GM21526 (cell line): ENCODE results near the gene TBC1D30.
"Not testable (repeated sequence)": the region's sequence is repeated elsewhere in the genome, so short reads cannot be mapped to it uniquely, and the experiment has no call there.

Experiments used
- ATAC-seq: cut with Tn5 transposase; IDR thresholded peaks from one replicate; pipeline ENCODE4 v1.9.1; 2021; ENCODE audit warnings: moderate library complexity; ENCODE audit not compliant: unreplicated experiment, low FRiP score

TBC1D30 gene, protein sequence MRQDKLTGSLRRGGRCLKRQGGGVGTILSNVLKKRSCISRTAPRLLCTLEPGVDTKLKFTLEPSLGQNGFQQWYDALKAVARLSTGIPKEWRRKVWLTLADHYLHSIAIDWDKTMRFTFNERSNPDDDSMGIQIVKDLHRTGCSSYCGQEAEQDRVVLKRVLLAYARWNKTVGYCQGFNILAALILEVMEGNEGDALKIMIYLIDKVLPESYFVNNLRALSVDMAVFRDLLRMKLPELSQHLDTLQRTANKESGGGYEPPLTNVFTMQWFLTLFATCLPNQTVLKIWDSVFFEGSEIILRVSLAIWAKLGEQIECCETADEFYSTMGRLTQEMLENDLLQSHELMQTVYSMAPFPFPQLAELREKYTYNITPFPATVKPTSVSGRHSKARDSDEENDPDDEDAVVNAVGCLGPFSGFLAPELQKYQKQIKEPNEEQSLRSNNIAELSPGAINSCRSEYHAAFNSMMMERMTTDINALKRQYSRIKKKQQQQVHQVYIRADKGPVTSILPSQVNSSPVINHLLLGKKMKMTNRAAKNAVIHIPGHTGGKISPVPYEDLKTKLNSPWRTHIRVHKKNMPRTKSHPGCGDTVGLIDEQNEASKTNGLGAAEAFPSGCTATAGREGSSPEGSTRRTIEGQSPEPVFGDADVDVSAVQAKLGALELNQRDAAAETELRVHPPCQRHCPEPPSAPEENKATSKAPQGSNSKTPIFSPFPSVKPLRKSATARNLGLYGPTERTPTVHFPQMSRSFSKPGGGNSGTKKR

GRCh38 chr12:64824500-64825142 lies at the start of gene TBC1D30:
Gene TBC1D30 (plus strand): TSS chr12:64824647. CDS start chr12:64824880, 233 bp downstream.
- peak; percentile 45 for ATAC-seq

DNA sequence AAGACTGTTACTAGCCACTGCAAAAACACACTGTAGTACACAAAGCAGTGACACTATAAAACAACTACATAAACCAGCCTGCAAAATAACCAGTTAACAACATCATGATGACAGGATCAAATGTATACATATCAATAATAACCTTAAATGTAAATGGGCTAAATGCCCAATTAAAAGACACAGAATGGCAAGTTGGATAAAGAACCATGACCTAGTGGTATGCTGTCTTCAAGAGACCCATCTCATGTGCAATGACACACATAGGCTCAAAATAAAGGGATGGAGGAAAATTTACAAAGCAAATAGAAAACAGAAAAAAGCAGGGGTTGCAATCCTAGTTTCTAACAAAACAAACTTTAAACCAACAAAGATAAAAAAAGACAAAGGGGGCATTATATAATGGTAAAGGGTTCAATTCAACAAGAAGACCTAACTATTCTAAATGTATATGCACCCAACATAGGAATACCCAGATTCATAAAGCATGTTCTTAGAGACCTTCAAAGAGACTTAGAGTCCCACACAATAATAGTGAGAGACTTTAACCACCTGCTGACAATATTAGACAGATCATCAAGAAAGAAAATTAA lies 49.2 kb upstream of the TBC1D30 start:
- not testable (repeated sequence) for ATAC-seq

GRCh38 chr12:64779354-64779974 lies 45.0 kb upstream of the TBC1D30 start:
- no peak for ATAC-seq

DNA sequence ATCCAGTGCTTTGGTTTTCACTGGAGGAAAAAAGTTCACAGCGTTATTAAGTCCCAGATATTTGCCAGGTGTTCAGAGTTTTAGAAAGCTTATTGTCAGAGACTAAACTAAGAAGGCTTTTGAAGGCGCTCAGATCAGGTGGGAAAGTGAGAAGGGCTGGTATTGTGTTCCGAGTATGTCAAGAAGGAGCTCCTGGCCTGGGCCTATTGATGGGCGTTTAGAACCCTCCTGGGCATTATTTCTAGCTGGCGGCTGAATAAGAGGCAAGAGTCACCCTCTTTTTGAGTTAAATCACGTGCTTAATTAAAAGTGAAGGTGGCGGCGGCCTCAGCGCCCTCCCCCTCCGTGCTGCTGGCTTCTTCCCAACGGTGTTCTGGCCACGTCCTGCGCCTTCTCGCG lies 44.3 kb upstream of the TBC1D30 start:
- ATAC-seq: no peak

DNA sequence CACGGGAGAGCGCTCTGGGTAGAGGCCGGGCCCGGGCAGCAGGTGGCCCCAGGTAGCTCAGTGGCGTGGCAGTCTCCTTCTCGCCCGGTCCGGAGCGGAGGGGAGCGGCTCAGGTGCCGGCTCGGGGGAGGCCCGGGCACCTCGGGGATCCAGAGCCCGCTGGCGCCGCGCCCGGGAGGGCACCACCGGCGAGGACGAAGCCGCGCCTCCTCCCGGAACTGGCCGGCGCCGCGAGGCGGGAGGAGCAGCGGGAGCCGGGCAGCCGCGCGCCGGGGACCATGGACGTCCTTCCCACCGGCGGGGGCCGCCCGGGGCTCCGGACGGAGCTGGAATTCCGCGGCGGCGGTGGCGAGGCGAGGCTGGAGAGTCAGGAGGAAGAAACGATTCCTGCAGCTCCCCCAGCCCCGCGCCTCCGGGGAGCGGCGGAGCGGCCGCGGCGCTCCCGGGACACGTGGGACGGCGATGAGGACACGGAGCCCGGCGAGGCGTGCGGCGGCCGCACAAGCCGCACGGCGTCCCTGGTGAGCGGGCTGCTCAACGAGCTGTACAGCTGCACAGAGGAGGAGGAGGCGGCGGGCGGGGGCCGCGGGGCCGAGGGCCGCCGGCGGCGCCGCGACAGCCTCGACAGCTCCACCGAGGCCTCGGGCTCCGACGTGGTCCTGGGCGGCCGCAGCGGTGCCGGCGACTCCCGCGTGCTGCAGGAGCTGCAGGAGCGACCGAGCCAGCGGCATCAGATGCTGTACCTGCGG lies 43.7 kb upstream of the TBC1D30 start:
- no peak for ATAC-seq

- no peak for ATAC-seq
These were observed 42.9 kb upstream of the TBC1D30 start for GRCh38 chr12:64781280-64782190.

DNA sequence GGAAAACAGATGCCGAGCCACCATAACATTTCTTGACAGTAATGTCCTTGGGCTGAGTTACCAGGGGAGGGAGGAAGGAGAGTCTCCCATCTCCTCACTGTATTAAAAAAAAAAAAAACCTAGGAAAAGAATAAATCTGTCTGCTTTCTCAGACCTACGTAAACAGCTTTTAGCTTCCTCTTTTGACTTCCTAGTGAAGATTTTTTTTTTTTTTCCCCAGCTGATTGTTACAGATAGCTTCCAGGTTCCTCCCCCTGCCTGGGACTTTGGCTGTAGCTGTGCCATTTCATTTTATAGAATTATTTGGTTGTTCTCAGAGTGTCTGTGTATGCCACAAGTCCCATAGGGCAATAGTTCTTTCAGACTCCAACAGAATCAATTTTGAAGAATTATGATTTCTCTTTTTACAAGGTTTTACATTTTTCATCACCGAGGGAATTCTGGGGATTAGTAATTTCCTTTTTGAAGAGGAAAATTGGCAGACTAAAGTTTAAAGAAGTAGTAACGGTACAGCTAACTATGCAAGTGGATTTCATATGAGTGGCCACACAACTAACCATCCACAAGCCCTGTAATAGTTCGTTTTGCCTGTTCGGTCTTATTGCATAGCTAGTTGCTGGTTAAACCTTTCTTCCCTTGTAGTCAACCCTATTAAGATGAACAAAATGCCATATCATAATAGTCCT lies 42.1 kb upstream of the TBC1D30 start:
- ATAC-seq: no peak

- no peak for ATAC-seq
These were observed 38.6 kb upstream of the TBC1D30 start for GRCh38 chr12:64785838-64786237.

DNA sequence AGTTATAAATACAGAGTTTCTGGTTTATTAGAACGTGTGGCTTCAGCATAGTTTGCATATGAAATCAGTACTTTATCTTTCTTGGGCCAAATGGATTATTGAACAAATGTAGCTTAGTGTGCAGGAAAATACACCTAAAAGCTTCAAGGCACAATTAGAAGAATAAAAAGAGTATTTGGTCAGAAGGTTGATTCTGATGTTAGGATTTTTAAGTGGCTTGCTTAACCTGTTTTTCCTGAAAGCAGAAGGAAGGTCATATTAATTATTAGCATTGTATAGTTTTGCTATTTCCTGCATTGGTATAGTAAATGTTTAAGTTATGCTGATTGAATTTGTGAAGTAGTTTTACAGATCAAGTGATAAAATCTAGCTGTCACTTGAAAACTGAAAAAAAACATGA lies 34.3 kb upstream of the TBC1D30 start:
- no peak for ATAC-seq

- no peak for ATAC-seq
These were observed 33.4 kb upstream of the TBC1D30 start for GRCh38 chr12:64791036-64791435.

- no peak for ATAC-seq
These were observed 32.3 kb upstream of the TBC1D30 start for GRCh38 chr12:64792128-64792527.

DNA sequence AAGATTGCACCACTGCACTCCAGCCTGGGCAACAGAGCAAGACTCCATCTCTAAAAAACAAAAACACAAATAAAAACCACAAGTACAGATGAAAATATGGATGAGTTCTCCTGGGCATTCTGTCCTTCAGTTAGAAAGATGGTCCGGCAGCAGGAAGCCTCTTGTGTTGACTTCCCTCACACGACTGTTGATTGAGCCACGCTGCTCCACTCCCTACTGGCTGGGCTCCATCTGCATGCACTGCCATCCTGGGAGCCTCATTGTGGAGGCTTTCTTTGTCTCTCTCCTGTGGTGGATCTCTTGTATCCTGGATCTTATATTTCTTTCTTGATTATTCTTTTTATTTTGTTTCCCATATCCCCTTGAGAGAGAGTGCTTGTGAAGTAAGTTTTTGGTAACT lies 30.8 kb upstream of the TBC1D30 start:
- no peak for ATAC-seq

GRCh38 chr12:64794305-64794704 lies 30.1 kb upstream of the TBC1D30 start:
- ATAC-seq: no peak

GRCh38 chr12:64796205-64796845 lies 28.1 kb upstream of the TBC1D30 start:
- ATAC-seq: peak; percentile 71

- no peak for ATAC-seq
These were observed 27.3 kb upstream of the TBC1D30 start for GRCh38 chr12:64797156-64797555.

DNA sequence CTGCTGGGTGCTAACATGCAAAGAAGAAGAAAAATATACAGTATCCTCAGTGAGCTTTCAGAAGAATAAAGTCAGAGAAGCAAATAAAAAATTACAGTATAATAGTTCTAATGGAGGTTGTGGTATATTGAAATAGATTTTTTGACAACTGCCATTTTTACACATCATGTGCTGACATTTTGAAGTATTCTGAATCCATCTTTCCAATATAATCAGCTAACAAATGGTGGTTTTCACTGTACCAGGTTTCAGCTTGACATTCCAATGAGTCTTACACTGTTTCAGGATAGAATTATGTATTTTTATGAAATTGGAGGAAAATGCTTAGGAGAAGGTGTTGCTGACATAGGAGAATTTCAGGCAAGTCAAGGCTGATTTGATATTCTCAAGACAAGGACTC lies 26.3 kb upstream of the TBC1D30 start:
- ATAC-seq: no peak

DNA sequence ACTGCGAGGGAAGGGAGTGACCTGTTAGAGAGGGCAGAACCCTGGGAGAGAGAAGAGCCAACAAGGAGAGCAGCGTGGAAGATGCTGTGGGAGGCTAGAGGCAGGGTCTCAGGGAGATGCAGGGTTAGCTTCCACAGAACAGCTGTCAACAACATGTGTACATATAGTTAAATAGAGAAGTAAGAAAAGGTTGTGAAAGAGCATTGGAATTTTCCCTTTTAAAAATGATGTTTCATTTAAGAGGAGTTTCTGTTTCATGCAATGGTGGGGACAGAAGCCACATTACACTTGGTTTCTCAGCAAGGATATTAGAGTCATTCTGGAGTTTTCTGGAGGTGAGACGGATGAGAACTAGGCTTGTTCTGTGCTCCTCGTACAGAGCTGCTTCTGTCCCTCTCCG lies 23.8 kb upstream of the TBC1D30 start:
- ATAC-seq: peak; percentile 53

DNA sequence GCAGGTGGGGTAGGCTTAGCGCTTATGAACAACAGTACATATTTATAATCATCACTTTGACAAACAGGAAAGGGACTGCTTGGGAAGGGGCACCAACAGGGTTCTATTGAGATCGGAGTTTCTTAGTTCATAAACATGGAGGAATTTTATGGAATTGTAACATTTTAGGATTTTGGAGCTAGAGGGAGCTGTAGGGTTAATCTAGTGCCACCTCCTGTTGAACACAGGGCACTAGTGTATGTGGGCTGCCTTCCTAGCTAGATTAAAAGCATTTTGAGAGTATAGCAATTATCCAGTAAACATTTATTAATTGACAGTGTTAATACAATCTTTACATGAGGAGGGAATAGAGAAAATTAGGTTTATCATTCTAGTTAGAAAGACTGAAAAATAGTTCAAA lies 23.1 kb upstream of the TBC1D30 start:
- no peak for ATAC-seq
